NCI-H128 (cell line): ENCODE results near the gene SIAH3.

Experiments used
- DNase-seq: peaks from one replicate; lab custom pipeline; 2025; ENCODE audit not compliant: unreplicated experiment; lab: John Stamatoyannopoulos, UW

Gene SIAH3

DNA sequence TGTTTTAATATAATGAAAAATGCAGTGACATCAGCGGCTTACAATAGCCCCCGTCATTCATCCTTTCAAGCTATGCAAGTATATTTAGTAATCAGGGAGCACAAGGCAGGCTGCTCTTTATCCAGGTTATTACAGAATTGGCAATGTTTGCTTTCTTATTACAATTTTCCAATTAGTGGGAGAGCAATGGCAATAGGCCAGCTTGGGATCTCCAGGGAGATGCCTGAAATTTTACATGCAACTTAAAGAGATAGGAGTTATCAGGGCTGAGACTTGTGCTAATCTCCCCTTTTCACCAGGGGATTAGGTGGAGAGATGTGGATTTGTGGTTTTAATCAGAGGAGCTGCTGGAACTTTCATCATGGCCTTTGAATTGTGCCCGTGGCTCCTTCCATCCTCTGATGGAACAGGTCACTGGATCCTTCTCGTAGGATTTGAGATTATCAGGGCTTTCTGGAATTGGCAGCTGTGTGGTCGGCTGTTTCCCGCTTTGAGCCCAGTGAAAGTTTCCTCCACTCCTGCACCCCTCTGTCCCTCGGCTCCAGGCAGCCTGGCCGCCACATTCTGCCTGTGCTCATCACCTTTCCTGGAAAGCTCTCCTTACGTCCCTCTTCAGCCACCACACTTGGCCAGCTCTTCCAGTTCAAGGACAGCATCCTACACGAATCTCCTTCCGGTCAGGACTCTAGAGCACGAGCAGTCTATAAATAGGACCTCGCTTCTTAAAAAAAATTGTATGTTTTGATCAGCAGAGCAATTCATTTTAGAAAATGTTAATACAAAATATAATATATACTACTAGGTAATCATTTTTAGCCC, 102.4 kb downstream of the SIAH3 start:
- no peak for DNase-seq

DNA sequence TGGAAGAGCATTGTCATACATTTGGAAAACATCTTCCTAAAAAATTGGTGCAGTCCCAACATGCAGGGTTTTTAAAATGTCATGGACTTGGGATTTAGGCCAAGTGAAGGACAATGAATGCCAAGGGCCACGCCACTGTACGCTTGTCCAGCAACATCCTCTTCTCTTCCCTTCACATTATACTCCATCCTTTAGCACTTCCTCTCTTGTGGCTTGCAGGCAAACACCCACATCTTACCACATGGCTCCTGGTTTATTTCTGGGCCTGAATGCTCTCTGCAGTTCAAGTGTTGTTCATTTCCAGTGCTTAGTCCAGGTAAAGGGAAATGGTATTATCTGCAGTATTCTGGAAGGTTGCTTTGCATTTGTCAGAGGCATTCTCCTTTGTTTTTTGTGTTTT, 104.5 kb downstream of the SIAH3 start:
- no peak for DNase-seq

DNA sequence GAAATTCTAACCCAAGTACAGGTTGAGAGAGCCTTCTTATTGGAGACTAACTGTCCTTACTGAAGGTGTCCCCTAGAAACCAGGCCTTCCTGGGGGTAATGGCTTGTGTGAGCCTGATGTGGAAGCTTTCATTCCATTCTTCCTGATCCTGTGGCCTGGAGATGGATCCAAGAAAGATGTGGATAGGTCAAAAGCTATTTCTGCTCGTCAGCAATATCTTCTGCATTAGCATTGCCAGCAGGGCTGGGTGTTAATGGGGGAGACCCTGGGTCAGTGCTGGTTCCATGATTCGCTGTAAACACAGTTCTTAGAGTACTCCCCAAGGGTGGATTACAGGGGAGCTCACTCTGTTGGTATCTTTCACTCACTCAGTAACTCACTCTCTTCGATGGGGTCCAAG, 106.6 kb downstream of the SIAH3 start:
- no peak for DNase-seq

DNA sequence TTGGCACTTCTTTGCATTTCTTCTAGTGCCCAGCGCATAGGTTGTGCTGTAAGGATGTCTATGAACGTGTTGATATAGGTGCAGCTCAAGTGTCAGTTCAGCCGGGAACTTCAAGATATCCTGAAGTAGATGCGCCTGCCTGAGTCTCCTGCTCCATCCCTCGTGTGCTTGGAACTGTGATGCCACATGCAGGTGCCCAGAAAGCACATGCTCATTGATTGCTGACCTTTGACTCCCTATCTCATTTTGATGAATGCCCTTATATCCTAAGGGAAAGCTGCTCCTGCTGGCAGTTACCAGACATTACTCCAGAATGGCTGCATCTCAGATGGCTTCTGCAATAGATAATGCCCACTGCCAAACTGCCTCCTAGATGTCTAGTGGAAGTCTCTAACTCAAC, 108.6 kb downstream of the SIAH3 start:
- DNase-seq = no peak

DNA sequence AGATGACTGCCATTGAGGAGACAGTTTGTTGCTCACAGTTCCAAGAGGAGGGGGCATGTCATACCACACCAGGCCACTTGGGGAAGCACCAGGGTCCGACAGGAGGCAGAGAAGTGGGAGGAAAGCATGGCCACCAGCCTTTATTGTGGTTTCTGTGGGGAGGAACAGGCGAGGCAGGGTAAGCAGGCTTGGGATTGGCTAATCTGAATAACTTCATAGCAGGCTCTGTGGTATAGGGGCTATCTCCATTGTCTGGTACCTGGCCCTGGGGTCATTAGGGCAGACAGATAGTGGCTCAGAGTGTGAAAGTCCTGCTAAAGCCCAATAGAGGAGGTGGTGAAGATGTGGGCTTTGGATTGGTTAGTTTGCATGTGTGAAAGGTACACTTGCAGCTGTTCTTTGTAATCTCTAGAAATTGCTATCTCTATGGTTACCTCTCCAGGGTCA, 114.0 kb downstream of the SIAH3 start:
- DNase-seq = no peak

DNA sequence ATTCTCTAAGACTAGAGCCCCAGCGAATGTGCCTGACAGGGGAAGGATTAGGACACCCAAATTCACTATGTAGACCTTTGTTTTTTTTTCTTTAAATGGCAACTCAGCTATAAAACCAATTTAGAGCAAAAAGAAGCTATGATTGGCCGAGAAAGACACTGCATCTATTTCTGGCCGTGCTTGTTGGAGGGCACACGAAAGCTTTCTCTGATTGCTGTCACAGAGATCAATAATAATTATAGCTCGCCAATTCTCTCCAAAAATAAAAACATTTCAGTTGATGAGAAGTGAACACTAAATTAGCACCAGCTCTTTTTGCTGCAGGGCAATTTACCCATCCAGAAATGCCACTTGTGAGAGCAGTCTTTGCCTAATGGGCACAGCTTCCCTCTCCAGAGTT, 118.2 kb downstream of the SIAH3 start:
- no peak for DNase-seq

DNA sequence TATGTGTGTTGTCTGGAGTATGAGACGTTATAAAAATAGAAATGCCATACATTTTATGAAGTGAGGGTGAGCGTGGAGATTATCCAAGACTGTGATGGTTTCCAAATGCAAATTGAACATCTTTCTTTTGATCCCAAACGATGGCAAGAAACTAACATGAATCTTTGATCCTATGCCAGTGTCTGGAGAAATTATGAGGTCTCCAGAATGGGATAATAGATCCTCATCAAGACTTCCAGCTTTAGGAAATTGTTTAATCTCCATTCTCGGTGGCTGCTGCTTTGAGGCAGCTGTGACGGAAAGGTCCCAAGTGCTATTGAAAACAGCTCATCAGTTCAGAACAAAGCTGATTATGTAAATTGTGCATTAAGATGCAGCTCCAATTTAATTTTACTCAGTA, 118.6 kb downstream of the SIAH3 start:
- no peak for DNase-seq

DNA sequence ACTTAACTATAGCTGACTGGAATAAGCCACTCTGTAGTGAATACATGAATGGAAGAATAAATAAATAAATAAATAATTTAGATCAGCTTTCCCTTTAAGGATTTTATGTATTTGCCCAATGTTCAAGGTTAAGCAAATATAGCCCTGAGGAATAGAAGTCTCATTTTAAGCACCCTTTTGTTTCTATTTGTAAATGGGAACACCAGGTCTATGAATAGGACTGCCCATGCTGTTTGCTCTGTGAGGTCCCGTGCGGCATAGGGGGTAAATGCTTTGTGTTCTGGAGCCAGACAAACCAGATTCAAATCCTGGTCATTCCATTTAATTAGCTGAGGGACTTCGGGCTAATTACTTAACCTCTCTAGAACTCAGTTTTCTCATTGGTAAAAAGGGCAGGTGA, 120.1 kb downstream of the SIAH3 start:
- DNase-seq = no peak

DNA sequence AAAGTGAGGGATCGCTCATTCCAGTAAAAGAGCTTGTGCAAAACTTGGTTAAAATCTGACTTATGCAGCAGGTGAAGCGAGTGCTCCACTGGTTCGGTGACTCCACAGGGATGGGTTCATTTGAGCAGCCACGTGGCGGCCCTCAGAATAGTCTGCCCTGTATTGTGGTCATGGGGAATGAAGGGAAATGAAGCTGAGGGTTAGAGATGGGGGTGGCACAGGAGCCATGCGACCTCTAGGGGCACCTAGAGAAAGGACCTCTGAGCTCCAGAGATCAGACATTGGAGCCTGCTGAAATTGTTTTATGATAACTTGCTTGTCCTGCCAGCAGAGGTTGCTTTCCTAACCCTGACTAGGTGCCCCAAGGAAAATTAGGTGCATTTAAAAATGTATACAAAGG, 122.8 kb downstream of the SIAH3 start:
- no peak for DNase-seq
